Astrocyte of the cerebellum (primary cell): ENCODE data around the gene CAB39.

Experiments
- DNase-seq: peaks from one replicate; pipeline ENCODE4 v3.0.0-alpha.2; 2011; ENCODE audit warnings: low read depth
- H3K4me3 ChIP-seq: 2 replicates; pipeline ENCODE4 v1.5.1; 2011; ENCODE audit warnings: mild to moderate bottlenecking, low read depth, low read length, moderate library complexity
- CTCF ChIP-seq: IDR thresholded peaks from 2 replicates; pipeline ENCODE4 v1.5.1; 2012; ENCODE audit warnings: low read length, low read depth, moderate library complexity, mild to moderate bottlenecking; ENCODE audit errors: missing control alignments
- in situ Hi-C: cut with HindIII; loops from 2 replicates; pipeline ENCODE4 v1.10.0; 2017; ENCODE audit warnings: low sequenced_read_pairs

CAB39 gene

GRCh38 chr2:230668184-230668938, 44.3 kb upstream of the CAB39 start:
- H3K4me3 ChIP-seq, result no peak overlapping the region
- in situ Hi-C loops, result no loop called here
- no peak for DNase-seq
- no peak for TF ChIP-seq CTCF

GRCh38 chr2:230668939-230669303, 43.7 kb upstream of the CAB39 start:
- TF ChIP-seq CTCF, result no peak
- DNase-seq, result no peak
- in situ Hi-C loops, result no loop called here
- no peak overlapping the region for H3K4me3 ChIP-seq

GRCh38 chr2:230669386-230669950, 43.2 kb upstream of the CAB39 start:
- in situ Hi-C loops, result no loop called here
- no peak for TF ChIP-seq CTCF
- no peak for DNase-seq
- no peak overlapping the region for H3K4me3 ChIP-seq

- no peak for DNase-seq
- H3K4me3 ChIP-seq, result no peak overlapping the region
- TF ChIP-seq CTCF, result no peak
- in situ Hi-C loops, result no loop called here
These were observed 41.5 kb upstream of the CAB39 start for GRCh38 chr2:230671117-230671516.

- no peak for DNase-seq
- in situ Hi-C loops, result no loop called here
- no peak for TF ChIP-seq CTCF
- no peak overlapping the region for H3K4me3 ChIP-seq
These were observed 39.8 kb upstream of the CAB39 start for GRCh38 chr2:230672836-230673235.

GRCh38 chr2:230674401-230674800, 38.2 kb upstream of the CAB39 start:
- no peak for TF ChIP-seq CTCF
- no peak overlapping the region for H3K4me3 ChIP-seq
- no peak for DNase-seq
- in situ Hi-C loops, result no loop called here
